ENCODE results near the gene TACR2.
"Not testable (repeated sequence)": the region's sequence is repeated elsewhere in the genome, so short reads cannot be mapped to it uniquely, and the experiment has no call there.

The TACR2 gene

DNA sequence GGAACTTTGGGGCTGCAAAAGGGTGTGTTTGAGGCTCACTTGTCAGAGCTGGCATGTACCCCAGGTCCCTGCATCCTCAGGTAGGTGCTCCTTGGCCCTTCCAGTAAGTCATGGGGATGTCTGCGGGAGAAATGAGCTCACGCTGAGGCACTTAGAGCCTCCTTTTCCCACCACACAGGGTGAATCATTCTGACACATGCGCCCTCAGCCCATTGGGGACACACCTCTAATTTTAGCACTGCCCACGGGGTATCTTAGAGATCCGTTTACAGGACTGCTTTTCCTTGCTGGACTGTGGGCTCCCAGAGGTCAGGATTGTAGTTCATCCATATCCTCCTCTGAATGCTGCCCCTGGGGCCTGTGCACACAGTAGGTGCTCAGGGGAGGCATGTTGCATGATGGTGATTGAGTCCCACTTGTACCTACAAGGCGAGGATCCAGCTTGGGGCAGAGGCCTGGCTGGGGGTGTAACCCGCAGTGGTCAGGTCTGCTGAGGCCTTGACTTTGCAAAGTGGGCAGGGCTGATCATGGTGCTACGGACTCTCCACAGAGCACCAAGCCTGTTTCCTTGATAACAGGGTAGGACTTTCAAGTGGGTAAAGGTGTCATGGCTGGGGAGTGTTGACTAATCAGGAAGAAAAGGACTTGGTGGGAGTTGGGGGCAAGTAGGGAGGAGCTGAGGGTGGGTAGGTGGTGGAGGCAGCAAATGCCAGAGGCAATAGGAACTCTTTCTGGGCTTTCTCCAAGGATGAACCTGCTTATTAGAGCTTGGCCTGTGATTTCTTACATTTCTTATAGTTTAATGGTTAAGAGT lies 40.4 kb upstream of the TACR2 start:
- CTCF ChIA-PET, result interaction anchor here (0.8 kb wide), 1 partner anchor 58 kb away, joined by 4 read pairs; no protein-coding TSS in a partner anchor
- DNase-seq, result no peak
- Mint-ChIP-seq H3K36me3 (no peaks in the 10 kb centered on the region), H3K9me3 (no peaks in the 10 kb centered on the region), H3K27ac (no peak overlapping the region), H3K4me1 (peaks cover 27% of the 10 kb centered on the region), H3K27me3 (peaks cover 23% of the 10 kb centered on the region), H3K4me3 (no peak overlapping the region)

DNA sequence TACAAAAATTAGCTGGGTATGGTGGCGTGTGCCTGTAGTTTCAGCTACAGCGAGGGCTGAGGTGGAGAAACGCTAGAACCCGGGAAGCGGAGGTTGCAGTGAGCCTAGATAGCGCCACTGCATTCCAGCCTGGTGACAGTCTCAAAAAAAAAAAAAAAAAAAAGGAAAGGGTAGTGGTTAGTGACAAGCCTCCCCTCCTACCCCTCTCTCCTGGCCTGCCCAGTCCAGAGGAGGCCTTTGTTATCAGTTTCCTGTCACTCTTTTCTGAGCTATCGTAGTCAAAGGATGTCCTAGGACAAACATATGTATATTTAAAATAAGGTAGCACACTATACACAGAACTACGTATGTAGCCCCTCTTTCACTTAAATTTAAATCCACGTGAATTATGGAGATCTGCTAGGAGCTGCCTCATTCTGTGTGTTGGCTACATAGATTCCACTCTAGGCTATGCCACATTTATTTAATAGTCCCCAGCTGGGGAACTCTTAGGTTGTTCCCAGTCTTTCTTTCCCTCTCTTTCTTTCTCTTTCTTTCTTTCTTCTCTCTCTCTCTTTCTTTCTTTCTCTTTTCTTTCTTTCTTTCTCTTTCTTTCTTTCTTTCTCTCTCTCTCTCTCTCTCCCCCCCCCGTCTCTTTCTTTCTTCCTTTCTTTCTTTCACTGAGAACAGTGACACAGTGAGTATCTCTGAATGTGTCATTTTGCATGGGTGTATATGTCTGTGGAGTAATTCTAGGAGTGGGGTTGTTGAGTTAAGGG lies 38.5 kb upstream of the TACR2 start:
- Mint-ChIP-seq H3K4me3 (no peak overlapping the region), H3K27ac (no peak overlapping the region), H3K27me3 (peaks cover 28% of the 10 kb centered on the region), H3K4me1 (peaks cover 24% of the 10 kb centered on the region), H3K9me3 (no peaks in the 10 kb centered on the region), H3K36me3 (no peaks in the 10 kb centered on the region)
- no peak for DNase-seq
- CTCF ChIA-PET, result interaction anchor here (0.8 kb wide), 1 partner anchor 9 kb away, joined by 4 read pairs; no protein-coding TSS in a partner anchor

DNA sequence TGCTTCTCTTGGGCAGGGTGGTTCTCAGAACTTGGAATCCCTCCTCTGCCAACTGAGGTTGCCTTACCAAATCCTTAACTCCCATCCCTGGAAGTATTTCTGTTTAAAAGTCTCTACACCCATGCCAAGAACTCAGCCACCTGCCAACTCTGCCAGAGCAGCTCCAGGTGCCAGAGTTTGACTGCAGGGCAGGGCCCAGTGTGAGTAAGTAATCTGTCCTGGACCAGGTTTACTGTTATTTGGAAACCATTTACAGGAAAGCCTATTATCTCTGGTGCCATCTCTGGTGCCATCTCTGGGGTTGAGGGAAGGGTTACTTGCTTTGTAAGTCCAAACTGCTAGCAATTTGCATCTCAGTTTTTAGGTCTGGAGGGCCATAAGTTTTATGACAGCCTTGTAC lies 37.1 kb upstream of the TACR2 start:
- H3K4me1 Mint-ChIP-seq, result peaks cover 35% of the 10 kb centered on the region
- H3K36me3 Mint-ChIP-seq, result no peaks in the 10 kb centered on the region
- no peak overlapping the region for H3K27ac Mint-ChIP-seq
- no peaks in the 10 kb centered on the region for H3K9me3 Mint-ChIP-seq
- CTCF ChIA-PET, result no interaction called here
- DNase-seq, result no peak
- H3K4me3 Mint-ChIP-seq, result no peak overlapping the region
- peaks cover 29% of the 10 kb centered on the region for H3K27me3 Mint-ChIP-seq

DNA sequence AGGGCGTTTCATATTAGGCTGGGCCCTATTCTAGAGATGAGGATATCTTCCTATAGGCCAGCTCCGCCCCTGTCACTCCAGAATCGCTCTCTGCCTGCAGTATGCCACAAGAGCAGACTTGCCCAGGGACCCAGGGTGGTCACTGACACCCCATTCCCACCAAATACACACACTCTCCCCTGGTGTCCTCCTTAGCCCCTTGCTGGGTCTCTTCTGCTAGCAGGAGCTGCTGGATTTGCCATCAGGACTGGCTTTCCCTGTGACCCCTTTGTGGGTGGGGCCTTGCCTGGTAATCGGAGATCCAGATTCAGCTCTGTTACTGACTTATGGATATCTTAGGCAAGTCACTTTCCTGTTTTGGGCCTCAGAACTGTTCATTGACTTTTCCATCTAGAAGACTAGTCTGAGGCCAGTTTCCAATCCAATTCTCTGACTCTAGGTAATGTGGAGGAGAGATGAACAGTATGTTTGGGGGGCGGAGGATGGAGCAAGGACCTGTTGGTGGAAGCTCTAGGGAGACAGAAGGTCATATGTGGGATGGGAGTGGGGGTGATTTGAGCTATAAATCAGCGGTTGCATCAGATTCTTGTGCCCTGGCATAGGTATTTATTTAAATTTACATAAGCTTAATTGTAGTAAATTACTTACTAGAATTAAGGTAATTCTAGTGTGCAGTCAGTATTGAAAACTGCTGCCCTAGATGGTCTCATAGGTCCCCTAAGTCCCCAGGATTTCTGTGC lies 36.1 kb upstream of the TACR2 start:
- CTCF ChIA-PET, result interaction anchor here (0.6 to 0.9 kb wide), 2 partner anchors 11 to 235 kb away, joined by 3 read pairs; no protein-coding TSS in a partner anchor
- Mint-ChIP-seq H3K27me3 (peaks cover 35% of the 10 kb centered on the region), H3K36me3 (no peaks in the 10 kb centered on the region), H3K27ac (no peak overlapping the region), H3K4me3 (peak overlapping the region; percentile 84), H3K4me1 (peaks cover 40% of the 10 kb centered on the region), H3K9me3 (no peaks in the 10 kb centered on the region)
- no peak for DNase-seq

DNA sequence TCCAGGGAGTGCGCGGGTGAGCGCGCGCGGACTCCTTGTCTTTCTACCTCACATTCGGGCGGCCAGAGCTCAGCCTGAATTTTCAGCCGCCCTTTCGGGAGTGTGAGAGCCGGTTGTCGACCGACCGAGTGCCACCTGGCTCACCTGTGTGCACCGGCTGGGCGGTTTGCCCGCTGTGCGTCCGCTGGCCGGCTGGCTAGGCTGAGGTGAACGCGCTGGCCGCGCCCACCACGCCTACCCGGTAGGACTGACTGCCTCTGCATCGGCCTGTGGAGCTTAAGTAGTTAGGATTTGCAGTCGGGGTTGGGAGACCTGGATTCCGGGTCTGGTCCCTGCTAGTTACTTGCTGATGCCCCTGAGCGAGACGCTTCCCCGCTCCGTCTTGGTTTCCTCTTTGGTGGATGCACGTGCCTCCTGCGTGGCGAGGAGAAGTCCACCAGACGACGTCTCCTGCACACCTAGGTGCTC lies 35.1 kb upstream of the TACR2 start:
- peaks cover 35% of the 10 kb centered on the region for H3K27me3 Mint-ChIP-seq
- no peaks in the 10 kb centered on the region for H3K36me3 Mint-ChIP-seq
- CTCF ChIA-PET, result interaction anchor here (2.0 kb wide), 1 partner anchor 54 kb away, joined by 6 read pairs; no protein-coding TSS in a partner anchor
- H3K27ac Mint-ChIP-seq, result no peak overlapping the region
- H3K4me1 Mint-ChIP-seq, result peaks cover 40% of the 10 kb centered on the region
- H3K9me3 Mint-ChIP-seq, result no peaks in the 10 kb centered on the region
- peak; percentile 32 for DNase-seq
- peak overlapping the region; percentile 84 for H3K4me3 Mint-ChIP-seq

DNA sequence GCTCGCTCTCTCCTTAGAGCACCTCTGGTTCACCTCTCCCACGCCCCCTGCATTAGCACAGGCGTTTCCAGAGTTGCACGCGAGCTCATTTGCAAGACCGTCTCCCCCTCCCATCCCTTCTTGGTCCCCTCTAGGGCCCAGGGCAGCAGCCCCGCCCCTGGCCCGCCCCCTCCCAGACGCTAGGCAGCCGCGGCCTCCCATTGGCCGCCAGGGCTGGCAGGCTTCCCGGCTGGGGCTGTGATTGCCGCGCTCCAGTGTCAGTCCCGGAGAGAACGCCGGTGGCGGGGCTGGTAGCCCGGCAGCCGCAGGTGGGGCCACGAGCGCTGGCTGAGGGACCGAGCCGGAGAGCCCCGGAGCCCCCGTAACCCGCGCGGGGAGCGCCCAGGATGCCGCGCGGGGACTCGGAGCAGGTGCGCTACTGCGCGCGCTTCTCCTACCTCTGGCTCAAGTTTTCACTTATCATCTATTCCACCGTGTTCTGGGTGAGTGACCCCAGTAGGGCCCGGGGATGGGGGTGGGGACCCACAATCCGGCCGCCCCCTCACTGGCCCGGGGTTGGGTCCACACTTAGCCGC lies 34.6 kb upstream of the TACR2 start, which contains the start of gene TSPAN15:
Gene TSPAN15 (plus strand): TSS at position 257 of the 575 bp plus-strand sequence. CDS start 130 bp downstream, at position 387.
- H3K27ac Mint-ChIP-seq, result no peak within 1 kb of the TSS
- peaks cover 40% of the 10 kb centered on the region for H3K4me1 Mint-ChIP-seq
- CTCF ChIA-PET, result interaction anchor here (1.1 to 2.0 kb wide), 3 partner anchors 17 to 54 kb away, joined by 3 to 6 read pairs (median 5); no protein-coding TSS in a partner anchor
- H3K4me3 Mint-ChIP-seq, result peak within 1 kb of the TSS; percentile 84
- H3K9me3 Mint-ChIP-seq, result no peaks in the 10 kb centered on the region
- H3K27me3 Mint-ChIP-seq, result peaks cover 35% of the 10 kb centered on the region
- DNase-seq, result peak; percentile 89
- H3K36me3 Mint-ChIP-seq, result no peaks in the 10 kb centered on the region

DNA sequence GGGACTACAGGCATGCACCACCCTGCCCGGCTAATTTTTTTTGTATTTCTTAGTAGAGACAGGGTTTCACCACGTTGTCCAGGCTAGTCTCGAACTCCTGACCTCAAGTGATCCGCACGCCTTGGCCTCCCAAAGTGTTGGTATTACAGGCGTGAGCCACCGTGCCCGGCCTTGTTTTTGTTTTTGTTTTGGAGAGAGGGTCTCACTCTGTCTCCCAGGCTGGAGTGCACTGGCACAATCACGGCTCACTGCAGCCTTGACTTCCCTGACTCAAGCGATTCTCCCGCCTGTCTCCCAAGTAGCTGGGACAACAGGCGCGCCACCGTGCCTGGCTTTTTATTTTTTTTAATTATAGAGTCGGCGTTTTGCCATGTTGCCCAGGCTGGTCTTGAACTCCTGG lies 33.7 kb upstream of the TACR2 start:
- H3K4me3 Mint-ChIP-seq, H3K27ac Mint-ChIP-seq, H3K9me3 Mint-ChIP-seq, DNase-seq, H3K36me3 Mint-ChIP-seq: not testable (repeated sequence)
- Mint-ChIP-seq H3K27me3 (peaks cover 39% of the 10 kb centered on the region), H3K4me1 (peaks cover 40% of the 10 kb centered on the region)
- CTCF ChIA-PET, result interaction anchor here (0.8 to 3.7 kb wide), 11 partner anchors 8 to 329 kb away, joined by 3 to 16 read pairs (median 4); no protein-coding TSS in a partner anchor

DNA sequence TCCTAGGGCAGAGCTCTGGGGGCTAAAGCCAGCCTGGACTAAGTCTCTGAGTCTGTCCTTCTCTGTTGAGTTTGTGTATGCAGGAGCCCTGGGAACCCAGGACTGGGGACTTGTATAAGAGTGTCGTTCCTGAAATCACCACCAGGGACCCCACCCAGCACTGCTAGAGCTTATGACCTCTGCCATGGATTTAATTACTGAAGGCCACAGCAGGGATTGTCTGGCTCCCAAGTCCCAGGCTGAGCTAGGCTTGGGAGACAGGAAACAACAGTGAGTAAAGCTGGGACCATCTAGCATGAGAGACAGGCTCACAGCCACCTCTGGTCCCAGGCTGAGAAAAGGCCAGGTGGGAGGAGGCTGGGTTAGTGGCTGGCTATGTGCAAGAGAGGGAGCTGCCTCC lies 33.1 kb upstream of the TACR2 start:
- DNase-seq, result peak; percentile 68
- H3K36me3 Mint-ChIP-seq, result no peaks in the 10 kb centered on the region
- peak overlapping the region; percentile 11 for H3K27ac Mint-ChIP-seq
- peaks cover 37% of the 10 kb centered on the region for H3K27me3 Mint-ChIP-seq
- peaks cover 40% of the 10 kb centered on the region for H3K4me1 Mint-ChIP-seq
- H3K9me3 Mint-ChIP-seq, result no peaks in the 10 kb centered on the region
- CTCF ChIA-PET, result interaction anchor here (0.6 to 3.7 kb wide), 13 partner anchors 9 to 328 kb away, joined by 3 to 16 read pairs (median 3); no protein-coding TSS in a partner anchor
- H3K4me3 Mint-ChIP-seq, result peak overlapping the region; percentile 29

DNA sequence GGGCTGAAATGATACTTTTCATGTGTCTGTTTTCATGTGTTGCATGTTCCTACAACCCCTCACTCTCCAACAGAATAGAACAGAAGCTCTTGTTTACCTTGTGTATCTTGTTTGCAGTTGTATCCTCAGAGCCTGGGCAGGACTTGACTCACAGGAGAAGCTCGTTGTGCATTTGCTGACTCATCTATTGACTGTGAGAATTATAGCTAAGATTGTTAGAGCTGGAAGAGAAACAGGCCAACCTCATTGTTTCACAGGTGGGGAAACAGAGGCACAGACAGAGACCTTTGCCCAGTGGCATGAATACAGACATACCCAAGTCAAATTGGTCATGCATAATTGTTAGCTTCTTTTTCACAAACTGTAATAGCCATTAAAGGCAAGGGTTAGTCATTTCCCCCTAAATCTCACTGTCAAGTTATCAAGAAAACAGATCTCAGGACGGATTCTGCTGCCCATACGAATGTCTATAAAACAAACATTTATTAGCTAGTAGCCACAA lies 30.0 kb upstream of the TACR2 start:
- CTCF ChIA-PET, result interaction anchor here (0.8 to 1.8 kb wide), 7 partner anchors 8 to 207 kb away, joined by 3 to 8 read pairs (median 4); no protein-coding TSS in a partner anchor
- Mint-ChIP-seq H3K27me3 (peaks cover 31% of the 10 kb centered on the region), H3K4me1 (peaks cover 23% of the 10 kb centered on the region), H3K9me3 (no peaks in the 10 kb centered on the region), H3K4me3 (no peak overlapping the region), H3K27ac (no peak overlapping the region), H3K36me3 (no peaks in the 10 kb centered on the region)
- no peak for DNase-seq

DNA sequence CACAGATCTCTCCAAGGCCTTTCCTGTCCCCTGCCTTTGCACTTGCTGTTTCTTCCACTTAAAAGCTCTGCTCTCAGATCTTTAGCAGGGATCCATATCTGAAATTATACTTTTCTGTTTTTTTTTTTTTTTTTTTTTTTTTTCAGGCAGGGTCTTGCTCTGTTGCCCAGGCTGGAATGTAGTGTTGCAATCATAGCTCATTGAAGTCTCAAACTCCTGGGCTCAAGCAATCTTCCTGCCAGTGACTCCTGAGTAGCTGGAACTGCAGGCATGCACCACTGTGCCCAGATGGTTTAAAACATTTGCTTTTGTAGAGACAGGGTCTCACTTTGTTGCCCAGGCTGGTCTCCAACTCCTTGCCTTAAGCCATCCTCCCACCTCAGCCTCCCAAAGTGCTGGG lies 29.5 kb upstream of the TACR2 start:
- Mint-ChIP-seq H3K27me3 (peaks cover 34% of the 10 kb centered on the region), H3K9me3 (no peaks in the 10 kb centered on the region), H3K36me3 (no peaks in the 10 kb centered on the region), H3K4me3 (no peak overlapping the region), H3K4me1 (peaks cover 23% of the 10 kb centered on the region), H3K27ac (no peak overlapping the region)
- DNase-seq, result no peak
- CTCF ChIA-PET, result interaction anchor here (0.8 to 1.8 kb wide), 5 partner anchors 9 to 69 kb away, joined by 3 to 8 read pairs (median 4); no protein-coding TSS in a partner anchor

DNA sequence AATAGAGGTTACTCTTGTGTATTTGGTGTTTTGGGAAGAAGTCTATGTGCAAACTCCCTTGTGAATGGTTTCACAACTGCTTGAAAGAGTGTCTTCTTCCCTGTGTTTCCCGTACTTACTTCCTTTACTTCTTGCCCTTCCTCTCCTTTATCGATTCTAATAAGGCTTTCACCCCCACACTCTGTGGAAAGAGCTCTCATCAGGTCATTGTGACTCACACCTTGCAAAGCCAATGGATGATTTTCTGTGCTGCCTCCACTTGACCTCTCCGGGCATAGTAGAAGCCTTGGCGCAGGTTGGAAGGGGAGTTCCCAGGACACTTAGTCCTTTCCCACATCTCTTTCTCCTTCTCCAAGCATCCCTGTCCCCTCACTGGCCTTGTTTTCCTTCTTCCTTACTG lies 28.3 kb upstream of the TACR2 start:
- Mint-ChIP-seq H3K36me3 (no peaks in the 10 kb centered on the region), H3K9me3 (no peaks in the 10 kb centered on the region), H3K4me3 (no peak overlapping the region), H3K27ac (no peak overlapping the region), H3K27me3 (peaks cover 39% of the 10 kb centered on the region), H3K4me1 (peaks cover 15% of the 10 kb centered on the region)
- no peak for DNase-seq
- CTCF ChIA-PET, result no interaction called here

DNA sequence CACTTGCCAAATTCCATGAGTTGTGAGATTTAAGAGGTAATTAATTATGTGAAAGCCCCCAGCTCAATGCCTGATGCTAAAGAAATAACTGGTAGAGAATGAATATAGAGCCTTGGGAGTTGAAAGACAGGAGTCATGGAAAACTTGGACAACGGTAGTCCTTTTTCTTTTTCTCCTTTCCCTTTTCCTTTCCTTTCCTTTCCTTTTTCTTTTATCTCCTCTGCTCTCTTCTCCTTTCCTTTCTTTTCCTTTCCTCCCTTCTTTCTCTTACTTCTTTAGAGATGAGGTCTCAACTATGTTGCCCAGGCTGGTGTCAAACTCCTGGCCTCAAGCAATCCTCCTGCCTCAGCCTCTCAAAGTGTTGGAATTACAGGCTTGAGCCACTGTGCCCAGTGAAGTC lies 26.6 kb upstream of the TACR2 start:
- H3K4me1 Mint-ChIP-seq, result peaks cover 5% of the 10 kb centered on the region
- no peak for DNase-seq
- no peak overlapping the region for H3K4me3 Mint-ChIP-seq
- H3K36me3 Mint-ChIP-seq, result no peaks in the 10 kb centered on the region
- H3K27ac Mint-ChIP-seq, result no peak overlapping the region
- H3K9me3 Mint-ChIP-seq, result no peaks in the 10 kb centered on the region
- CTCF ChIA-PET, result no interaction called here
- H3K27me3 Mint-ChIP-seq, result peaks cover 50% of the 10 kb centered on the region

DNA sequence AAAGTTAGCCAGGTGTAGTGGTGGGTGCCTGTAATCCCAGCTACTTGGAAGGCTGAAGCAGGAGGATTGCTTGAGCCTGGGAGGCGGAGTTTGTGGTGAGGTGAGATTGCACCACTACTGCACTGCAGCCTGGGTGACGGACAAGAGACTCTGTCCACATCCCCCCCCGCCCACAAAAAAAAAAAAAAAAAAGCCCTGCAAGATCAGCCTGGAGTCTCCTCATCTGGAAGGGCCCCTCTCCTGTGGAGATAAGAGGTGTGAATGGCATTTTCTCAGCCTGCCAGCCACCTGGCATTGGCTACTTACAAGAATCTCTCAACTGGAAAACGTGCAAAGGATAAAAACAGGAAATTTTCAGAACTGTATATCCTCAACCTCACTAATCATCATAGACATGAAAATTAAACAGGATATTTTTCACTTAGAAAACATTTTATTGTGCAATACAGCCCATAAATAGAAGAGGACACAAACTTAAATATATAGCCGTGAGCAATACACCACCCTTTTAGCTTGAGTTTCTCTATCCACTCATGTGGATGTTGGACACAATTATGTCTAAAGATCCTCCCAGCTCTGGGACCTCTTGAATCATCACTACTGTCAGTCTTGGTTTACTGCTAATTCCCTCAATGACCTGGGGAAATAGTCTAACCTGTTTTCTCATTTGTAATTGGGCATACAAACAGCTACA lies 23.2 kb upstream of the TACR2 start:
- no peak overlapping the region for H3K4me3 Mint-ChIP-seq

More for the DNA sequence above, 23.2 kb upstream of the TACR2 start:
- no peaks in the 10 kb centered on the region for H3K36me3 Mint-ChIP-seq
- peaks cover 3% of the 10 kb centered on the region for H3K4me1 Mint-ChIP-seq
- no peak for DNase-seq
- CTCF ChIA-PET, result interaction anchor here (2.5 kb wide), 1 partner anchor 10 kb away, joined by 9 read pairs; no protein-coding TSS in a partner anchor
- no peaks in the 10 kb centered on the region for H3K9me3 Mint-ChIP-seq
- no peak overlapping the region for H3K27ac Mint-ChIP-seq
- peaks cover 60% of the 10 kb centered on the region for H3K27me3 Mint-ChIP-seq

All from activated naive CD4-positive, alpha-beta T cell treated with anti-CD3 and anti-CD28 coated beads, Interleukin-2, amount 10 ng/mL, durations not matched to agents 7 days and 5 days (primary cell).